ENCODE results near the gene SCARF1.

Gene SCARF1

GRCh38 chr17:1607971-1608320, 37.6 kb downstream of the SCARF1 start:
- Histone ChIP-seq H3K4me3 (ENCODE audit: low read depth in 1 of 2, low read length in 2 of 2) (no peak overlapping the region), H3K9me3 (ENCODE audit: control insufficient read depth in 1 of 2, low read length in 2 of 2) (no peaks in the 10 kb centered on the region), H3K27ac (ENCODE audit: low read length) (peak overlapping the region; percentile 16), H3K27me3 (ENCODE audit: low read depth, low read length) (no peaks in the 10 kb centered on the region), H3K36me3 (ENCODE audit: control insufficient read depth in 1 of 2, insufficient read depth in 2 of 2, low read length in 2 of 2) (peaks cover 0 to 3% of the 10 kb centered on the region in 2 donors), H3K4me1 (ENCODE audit: control insufficient read depth in 1 of 2, insufficient read depth in 2 of 2, low read length in 2 of 2) (peaks cover 0 to 5% of the 10 kb centered on the region in 2 donors)

GRCh38 chr17:1606352-1606985, 39.1 kb downstream of the SCARF1 start:
- H3K4me1 ChIP-seq (ENCODE audit: control insufficient read depth in 1 of 2, insufficient read depth in 2 of 2, low read length in 2 of 2): peaks cover 0 to 5% of the 10 kb centered on the region in 2 donors
- peak overlapping the region; percentile 62 for H3K27ac ChIP-seq (ENCODE audit: low read length)
- H3K36me3 ChIP-seq (ENCODE audit: control insufficient read depth in 1 of 2, insufficient read depth in 2 of 2, low read length in 2 of 2): no peaks in the 10 kb centered on the region
- no peaks in the 10 kb centered on the region for H3K27me3 ChIP-seq (ENCODE audit: low read depth, low read length)
- H3K9me3 ChIP-seq (ENCODE audit: control insufficient read depth in 1 of 2, low read length in 2 of 2): peaks cover 0 to 5% of the 10 kb centered on the region in 2 donors
- no peak overlapping the region for H3K4me3 ChIP-seq (ENCODE audit: low read depth in 1 of 2, low read length in 2 of 2)

GRCh38 chr17:1605681-1606351, 39.7 kb downstream of the SCARF1 start:
- Histone ChIP-seq H3K36me3 (ENCODE audit: control insufficient read depth in 1 of 2, insufficient read depth in 2 of 2, low read length in 2 of 2) (no peaks in the 10 kb centered on the region), H3K4me1 (ENCODE audit: control insufficient read depth in 1 of 2, insufficient read depth in 2 of 2, low read length in 2 of 2) (peaks cover 0 to 5% of the 10 kb centered on the region in 2 donors), H3K27me3 (ENCODE audit: low read depth, low read length) (no peaks in the 10 kb centered on the region), H3K4me3 (ENCODE audit: low read depth in 1 of 2, low read length in 2 of 2) (no peak overlapping the region), H3K9me3 (ENCODE audit: control insufficient read depth in 1 of 2, low read length in 2 of 2) (peaks cover 0 to 5% of the 10 kb centered on the region in 2 donors), H3K27ac (ENCODE audit: low read length) (no peak overlapping the region)

GRCh38 chr17:1604831-1605528, 40.6 kb downstream of the SCARF1 start:
- Histone ChIP-seq H3K27ac (ENCODE audit: low read length) (no peak overlapping the region), H3K36me3 (ENCODE audit: control insufficient read depth in 1 of 2, insufficient read depth in 2 of 2, low read length in 2 of 2) (no peaks in the 10 kb centered on the region), H3K4me1 (ENCODE audit: control insufficient read depth in 1 of 2, insufficient read depth in 2 of 2, low read length in 2 of 2) (peaks cover 0 to 5% of the 10 kb centered on the region in 2 donors), H3K4me3 (ENCODE audit: low read depth in 1 of 2, low read length in 2 of 2) (no peak overlapping the region), H3K27me3 (ENCODE audit: low read depth, low read length) (no peaks in the 10 kb centered on the region), H3K9me3 (ENCODE audit: control insufficient read depth in 1 of 2, low read length in 2 of 2) (peaks cover 0 to 5% of the 10 kb centered on the region in 2 donors)

GRCh38 chr17:1601571-1601970, 44.0 kb downstream of the SCARF1 start:
- H3K4me3 ChIP-seq (ENCODE audit: low read depth in 1 of 2, low read length in 2 of 2): no peak overlapping the region
- no peaks in the 10 kb centered on the region for H3K4me1 ChIP-seq (ENCODE audit: control insufficient read depth in 1 of 2, insufficient read depth in 2 of 2, low read length in 2 of 2)
- no peaks in the 10 kb centered on the region for H3K27me3 ChIP-seq (ENCODE audit: low read depth, low read length)
- no peak overlapping the region for H3K27ac ChIP-seq (ENCODE audit: low read length)
- peaks cover 0 to 5% of the 10 kb centered on the region in 2 donors for H3K9me3 ChIP-seq (ENCODE audit: control insufficient read depth in 1 of 2, low read length in 2 of 2)
- H3K36me3 ChIP-seq (ENCODE audit: control insufficient read depth in 1 of 2, insufficient read depth in 2 of 2, low read length in 2 of 2): no peaks in the 10 kb centered on the region

GRCh38 chr17:1598399-1599095, 47.0 kb downstream of the SCARF1 start:
- H3K4me3 ChIP-seq (ENCODE audit: low read depth in 1 of 2, low read length in 2 of 2): no peak overlapping the region
- H3K27me3 ChIP-seq (ENCODE audit: low read depth, low read length): no peaks in the 10 kb centered on the region
- H3K4me1 ChIP-seq (ENCODE audit: control insufficient read depth in 1 of 2, insufficient read depth in 2 of 2, low read length in 2 of 2): no peaks in the 10 kb centered on the region
- H3K27ac ChIP-seq (ENCODE audit: low read length): no peak overlapping the region
- H3K9me3 ChIP-seq (ENCODE audit: control insufficient read depth in 1 of 2, low read length in 2 of 2): peaks cover 0 to 5% of the 10 kb centered on the region in 2 donors
- H3K36me3 ChIP-seq (ENCODE audit: control insufficient read depth in 1 of 2, insufficient read depth in 2 of 2, low read length in 2 of 2): no peaks in the 10 kb centered on the region

- Histone ChIP-seq H3K27ac (ENCODE audit: low read length) (no peak overlapping the region), H3K27me3 (ENCODE audit: low read depth, low read length) (no peaks in the 10 kb centered on the region), H3K4me3 (ENCODE audit: low read depth in 1 of 2, low read length in 2 of 2) (no peak overlapping the region), H3K4me1 (ENCODE audit: control insufficient read depth in 1 of 2, insufficient read depth in 2 of 2, low read length in 2 of 2) (no peaks in the 10 kb centered on the region), H3K36me3 (ENCODE audit: control insufficient read depth in 1 of 2, insufficient read depth in 2 of 2, low read length in 2 of 2) (peaks cover 0 to 3% of the 10 kb centered on the region in 2 donors), H3K9me3 (ENCODE audit: control insufficient read depth in 1 of 2, low read length in 2 of 2) (peaks cover 0 to 5% of the 10 kb centered on the region in 2 donors)
Measured at GRCh38 chr17:1597861-1598342, 47.6 kb downstream of the SCARF1 start.

- Histone ChIP-seq H3K36me3 (ENCODE audit: control insufficient read depth in 1 of 2, insufficient read depth in 2 of 2, low read length in 2 of 2) (peaks cover 0 to 15% of the 10 kb centered on the region in 2 donors), H3K9me3 (ENCODE audit: control insufficient read depth in 1 of 2, low read length in 2 of 2) (no peaks in the 10 kb centered on the region), H3K4me3 (ENCODE audit: low read depth in 1 of 2, low read length in 2 of 2) (no peak overlapping the region), H3K27me3 (ENCODE audit: low read depth, low read length) (no peaks in the 10 kb centered on the region), H3K4me1 (ENCODE audit: control insufficient read depth in 1 of 2, insufficient read depth in 2 of 2, low read length in 2 of 2) (peaks cover 6% of the 10 kb centered on the region in 2 donors), H3K27ac (ENCODE audit: low read length) (no peak overlapping the region)
Measured at GRCh38 chr17:1593630-1593931, 52.0 kb downstream of the SCARF1 start.

- H3K4me1 ChIP-seq (ENCODE audit: control insufficient read depth in 1 of 2, insufficient read depth in 2 of 2, low read length in 2 of 2): peaks cover 6% of the 10 kb centered on the region in 2 donors
Measured at GRCh38 chr17:1592751-1593629, 52.5 kb downstream of the SCARF1 start.

GRCh38 chr17:1591474-1592090, 54.0 kb downstream of the SCARF1 start:
- Histone ChIP-seq H3K4me1 (ENCODE audit: control insufficient read depth in 1 of 2, insufficient read depth in 2 of 2, low read length in 2 of 2) (peaks cover 6% of the 10 kb centered on the region in 2 donors), H3K4me3 (ENCODE audit: low read depth in 1 of 2, low read length in 2 of 2) (no peak overlapping the region), H3K27ac (ENCODE audit: low read length) (no peak overlapping the region), H3K9me3 (ENCODE audit: control insufficient read depth in 1 of 2, low read length in 2 of 2) (no peaks in the 10 kb centered on the region), H3K27me3 (ENCODE audit: low read depth, low read length) (no peaks in the 10 kb centered on the region), H3K36me3 (ENCODE audit: control insufficient read depth in 1 of 2, insufficient read depth in 2 of 2, low read length in 2 of 2) (peaks cover 0 to 15% of the 10 kb centered on the region in 2 donors)

More at GRCh38 chr17:1592751-1593629, 52.5 kb downstream of the SCARF1 start:
- Histone ChIP-seq H3K36me3 (ENCODE audit: control insufficient read depth in 1 of 2, insufficient read depth in 2 of 2, low read length in 2 of 2) (peaks cover 0 to 15% of the 10 kb centered on the region in 2 donors), H3K27me3 (ENCODE audit: low read depth, low read length) (no peaks in the 10 kb centered on the region), H3K4me3 (ENCODE audit: low read depth in 1 of 2, low read length in 2 of 2) (no peak overlapping the region), H3K27ac (ENCODE audit: low read length) (no peak overlapping the region), H3K9me3 (ENCODE audit: control insufficient read depth in 1 of 2, low read length in 2 of 2) (no peaks in the 10 kb centered on the region)
